ENCODE results near the gene WWP2. TPM values are rescaled to one million over a fixed set of nuclear protein-coding genes. Genes with fewer than 3 reads are reported as not detected.

The WWP2 gene
- total and polyA plus RNA-seq, 2 donors (not counting 3 experiments of a cell fraction or from before 2014, with no cell fraction given): 17.9 to 44.9 TPM

DNA sequence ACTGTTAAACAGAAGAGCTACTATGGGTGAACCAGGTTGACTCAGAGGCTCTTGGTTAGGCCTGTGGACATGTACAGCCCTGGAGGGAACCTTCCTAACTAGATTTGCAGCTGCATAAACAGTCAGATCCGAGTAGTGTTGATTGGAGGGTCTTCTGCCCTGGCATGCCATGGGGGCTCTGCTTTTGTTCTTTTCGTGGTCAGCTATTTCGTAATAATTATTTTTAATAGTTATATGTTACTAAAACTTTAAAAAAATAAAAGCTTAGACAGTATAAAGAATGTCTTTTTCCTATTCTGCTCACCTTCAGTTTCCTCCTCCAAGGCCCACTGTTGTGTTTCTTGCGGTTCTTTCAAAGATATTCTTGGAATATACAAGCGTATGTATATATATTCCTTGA is 121.6 kb downstream of the WWP2 start:
- no TSS peak for BruUV-seq (replicated peaks)

More for the DNA sequence above, 121.6 kb downstream of the WWP2 start:
- H3K4me2 ChIP-seq (ENCODE audit: insufficient read depth, low read length): no peak overlapping the region
- no peaks in the 10 kb centered on the region for H3K36me3 ChIP-seq (ENCODE audit: control insufficient read depth in 2 of 2, extremely low read depth in 1 of 2, insufficient read depth in 2 of 2, low read length in 2 of 2)
- H3K4me1 ChIP-seq (ENCODE audit: control insufficient read depth, extremely low read depth, insufficient read depth, low read length): no peaks in the 10 kb centered on the region
- FAIRE-seq: no peak
- H3K27ac ChIP-seq (ENCODE audit: insufficient read depth, low read depth, low read length): no peak overlapping the region
- intact Hi-C loops (cut with micrococcal nuclease): no loop called here
- H3K9me1 ChIP-seq (replicated peaks; ENCODE audit: control insufficient read depth, extremely low read depth, insufficient read depth, low read length): no peaks in the 10 kb centered on the region
- H4K20me1 ChIP-seq (replicated peaks; ENCODE audit: control insufficient read depth, extremely low read depth, insufficient read depth, low read length): no peaks in the 10 kb centered on the region
- ChIA-PET CTCF (interaction anchor here (0.9 kb wide), 1 partner anchor 47 kb away, joined by 3 read pairs; no protein-coding TSS in a partner anchor), POLR2A (no interaction called here)
- H3K4me3 ChIP-seq (replicated peaks in 1 of 3; ENCODE audit: insufficient read depth in 1 of 3, low read depth in 1 of 3, low read length in 3 of 3): no peak overlapping the region
- DNase-seq (ENCODE audit: low read depth, low spot score): no peak
- no peaks in the 10 kb centered on the region for H3K9me3 ChIP-seq (replicated peaks; ENCODE audit: control insufficient read depth, insufficient read depth, low read length)
- H3K27me3 ChIP-seq (ENCODE audit: control insufficient read depth in 2 of 2, insufficient read depth in 2 of 2, low read length in 2 of 2): no peaks in the 10 kb centered on the region
- H3K79me2 ChIP-seq (ENCODE audit: control insufficient read depth, insufficient read depth, low read length): no peaks in the 10 kb centered on the region
- dilution Hi-C loops (cut with MboI; ENCODE audit: extremely low pct_ligation_motif_present, low sequenced_read_pairs): no loop called here
- H3K9ac ChIP-seq (replicated peaks; ENCODE audit: extremely low read depth, insufficient read depth, low read length): no peak overlapping the region
- no peak overlapping the region for H2AFZ ChIP-seq (ENCODE audit: low read depth, low read length)
- no peak for TF ChIP-seq EZH2 (IDR thresholded peaks at IDR 0.05; ENCODE audit: borderline replicate concordance, low read depth, low read length, severe bottlenecking)
- TF ChIP-seq GATA2 (IDR thresholded peaks at IDR 0.05; ENCODE audit: insufficient read depth, insufficient read length, low read depth, low read length): no peak
- no peak for TF ChIP-seq FOS (IDR thresholded peaks at IDR 0.05; ENCODE audit: borderline replicate concordance, insufficient read depth, low read length)
- no peak for TF ChIP-seq JUN (IDR thresholded peaks at IDR 0.05; ENCODE audit: borderline replicate concordance, insufficient read depth, insufficient read length, low read depth)
- no peak for TF ChIP-seq POLR2AphosphoS5 (IDR thresholded peaks at IDR 0.05; ENCODE audit: insufficient read depth, low read depth, low read length)
- no peak for TF ChIP-seq MAX (IDR thresholded peaks at IDR 0.05; ENCODE audit: insufficient read depth, insufficient read length)
- no peak for TF ChIP-seq MYC (IDR thresholded peaks at IDR 0.05; ENCODE audit: low read depth, low read length)
- TF ChIP-seq, protein P1, sequence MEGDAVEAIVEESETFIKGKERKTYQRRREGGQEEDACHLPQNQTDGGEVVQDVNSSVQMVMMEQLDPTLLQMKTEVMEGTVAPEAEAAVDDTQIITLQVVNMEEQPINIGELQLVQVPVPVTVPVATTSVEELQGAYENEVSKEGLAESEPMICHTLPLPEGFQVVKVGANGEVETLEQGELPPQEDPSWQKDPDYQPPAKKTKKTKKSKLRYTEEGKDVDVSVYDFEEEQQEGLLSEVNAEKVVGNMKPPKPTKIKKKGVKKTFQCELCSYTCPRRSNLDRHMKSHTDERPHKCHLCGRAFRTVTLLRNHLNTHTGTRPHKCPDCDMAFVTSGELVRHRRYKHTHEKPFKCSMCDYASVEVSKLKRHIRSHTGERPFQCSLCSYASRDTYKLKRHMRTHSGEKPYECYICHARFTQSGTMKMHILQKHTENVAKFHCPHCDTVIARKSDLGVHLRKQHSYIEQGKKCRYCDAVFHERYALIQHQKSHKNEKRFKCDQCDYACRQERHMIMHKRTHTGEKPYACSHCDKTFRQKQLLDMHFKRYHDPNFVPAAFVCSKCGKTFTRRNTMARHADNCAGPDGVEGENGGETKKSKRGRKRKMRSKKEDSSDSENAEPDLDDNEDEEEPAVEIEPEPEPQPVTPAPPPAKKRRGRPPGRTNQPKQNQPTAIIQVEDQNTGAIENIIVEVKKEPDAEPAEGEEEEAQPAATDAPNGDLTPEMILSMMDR (IDR thresholded peaks at IDR 0.05; ENCODE audit: extremely low read depth in 1 of 2, insufficient read depth in 1 of 2, low read depth in 1 of 2, low read length in 2 of 2): no peak
- TF ChIP-seq POLR2A (IDR thresholded peaks at IDR 0.05; ENCODE audit: low read depth, low read length): no peak

Data from endothelial cell of umbilical vein (primary cell).